Stimulated activated CD4-positive, alpha-beta T cell treated with anti-CD3 and anti-CD28 coated beads, Interleukin-4, amount 100 ng/mL, for 1 hour (primary cell): ENCODE data around the gene GH2.
A peak's percentile ranks its signal among the peaks of the same experiment; 100 is the strongest.
"Not testable (repeated sequence)": the region's sequence is repeated elsewhere in the genome, so short reads cannot be mapped to it uniquely, and the experiment has no call there.

ENCODE experiments used
- DNase-seq: peaks from one replicate; pipeline ENCODE4 v3.0.0-alpha.2; 2020

Gene GH2

GRCh38 chr17:63871646-63872365 is 9.9 kb downstream of the GH2 start:
- DNase-seq = not testable (repeated sequence)

- DNase-seq = not testable (repeated sequence)
Measured at GRCh38 chr17:63870292-63870665, 11.5 kb downstream of the GH2 start.

DNA sequence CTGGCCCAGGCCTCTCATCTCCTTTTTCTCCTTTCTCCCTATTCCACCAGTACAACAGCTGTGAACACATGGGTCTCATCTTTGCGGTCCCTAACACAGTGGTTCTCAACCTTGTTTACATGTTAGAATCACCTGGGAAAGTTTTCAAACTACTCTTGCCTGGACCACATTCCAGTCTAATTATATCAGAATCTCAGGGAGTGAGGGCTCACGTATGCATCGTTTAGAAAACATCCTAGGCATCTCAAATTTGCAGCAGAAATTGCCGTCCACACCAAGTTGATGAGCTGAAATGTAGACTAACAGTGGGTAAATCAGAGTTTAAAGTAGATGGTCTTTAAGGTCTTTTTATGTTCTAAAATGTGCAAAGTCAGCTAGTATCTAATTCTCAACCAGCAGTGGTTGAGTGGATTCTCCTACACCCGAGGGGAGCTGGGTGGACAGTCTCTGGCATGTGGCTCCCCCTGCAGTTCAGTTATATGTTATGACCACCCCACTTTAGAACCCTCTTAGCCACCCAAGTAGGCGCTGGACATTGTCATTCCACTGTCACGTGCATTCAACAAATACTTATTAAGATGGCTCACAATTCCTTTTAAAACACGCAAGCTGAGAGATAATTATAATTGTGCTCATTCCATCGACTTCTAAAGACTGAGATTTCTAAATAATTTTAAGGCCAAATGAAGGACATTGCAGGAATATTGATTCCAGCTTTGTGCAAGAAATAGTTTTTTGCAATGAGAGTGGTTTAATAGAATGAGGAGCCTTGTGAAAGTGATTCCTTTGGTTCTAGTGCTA is 12.1 kb downstream of the GH2 start:
- not testable (repeated sequence) for DNase-seq

DNA sequence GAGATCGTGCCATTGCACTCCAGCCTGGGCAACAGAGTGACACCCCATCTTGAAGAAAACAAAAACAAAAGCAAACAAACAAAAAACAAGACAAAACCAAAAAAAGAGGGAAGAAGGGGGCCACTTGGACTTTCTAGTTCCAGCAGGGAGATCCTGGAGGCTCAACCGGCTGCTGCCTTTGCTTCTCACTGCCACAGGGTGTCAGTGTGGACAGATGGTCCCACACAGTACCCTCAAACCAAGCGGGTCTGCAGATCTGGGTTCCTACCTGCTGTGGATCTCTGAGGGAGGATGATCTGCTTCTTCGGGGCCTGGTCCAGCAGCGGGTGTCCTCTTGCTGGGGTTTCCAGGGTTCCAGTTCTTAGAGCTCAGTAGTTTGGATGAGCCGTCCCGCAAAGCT is 15.1 kb downstream of the GH2 start:
- not testable (repeated sequence) for DNase-seq

- no peak for DNase-seq
Measured at GRCh38 chr17:63859257-63859656, 22.5 kb downstream of the GH2 start.

- not testable (repeated sequence) for DNase-seq
Measured at GRCh38 chr17:63856425-63856824, 25.3 kb downstream of the GH2 start.

DNA sequence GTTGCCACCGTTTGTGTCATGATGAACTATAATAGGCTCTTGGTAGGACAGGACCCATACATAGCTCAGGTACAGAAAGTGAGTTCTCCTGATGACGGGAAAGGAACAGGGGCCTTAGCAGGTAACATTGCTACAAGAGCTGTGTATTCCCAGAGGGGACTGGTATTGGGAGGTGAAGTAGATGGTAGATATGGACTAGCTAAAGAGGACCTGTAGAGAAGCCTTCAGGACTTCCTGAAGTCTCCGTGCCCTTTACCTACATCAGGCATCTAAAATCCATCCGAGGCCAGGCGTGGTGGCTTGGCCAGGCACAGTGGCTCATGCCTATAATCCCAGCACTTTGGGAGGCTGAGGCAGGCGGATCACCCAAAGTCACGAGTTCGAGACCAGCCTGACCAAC is 26.6 kb downstream of the GH2 start:
- no peak for DNase-seq

DNA sequence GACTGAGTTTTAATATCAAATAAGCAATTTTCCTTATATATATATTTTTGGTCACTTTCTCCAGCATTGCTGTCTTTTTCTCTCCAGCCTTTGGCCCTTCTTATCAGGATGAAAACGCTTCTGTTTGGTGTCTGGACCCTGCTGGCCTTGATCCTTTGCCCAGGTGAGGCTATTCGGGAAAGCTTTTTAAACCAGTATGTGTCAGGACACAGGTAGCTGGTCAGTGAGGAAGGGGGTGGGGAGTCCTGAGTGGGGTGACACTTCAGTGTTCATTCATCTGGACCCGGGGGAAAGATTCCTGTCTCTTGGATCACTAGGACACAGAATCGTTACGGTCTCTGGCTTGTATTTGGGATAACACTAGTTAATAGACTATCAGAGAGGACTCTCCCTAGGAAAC is 27.0 kb downstream of the GH2 start:
- no peak for DNase-seq

GRCh38 chr17:63853260-63853659 is 28.5 kb downstream of the GH2 start:
- no peak for DNase-seq

DNA sequence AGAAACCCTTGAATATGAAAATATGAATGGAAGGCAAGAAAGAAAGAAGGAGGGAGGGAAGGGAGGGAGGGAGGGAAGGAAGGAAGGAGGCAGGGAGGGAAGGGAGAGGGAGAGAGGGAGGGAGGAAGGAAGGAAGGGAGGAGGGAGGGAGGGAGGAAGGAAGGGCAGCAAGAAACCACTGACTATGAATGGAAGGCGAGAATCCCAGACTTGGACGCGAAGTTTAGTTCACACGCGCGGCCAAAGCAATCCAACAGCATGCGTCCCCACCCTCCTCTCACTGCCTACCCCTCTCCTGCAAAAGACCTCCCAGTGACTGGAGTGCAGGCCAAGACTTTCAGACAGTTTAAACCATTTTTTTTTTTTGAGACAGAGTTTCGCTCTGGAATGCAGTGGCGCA is 31.3 kb downstream of the GH2 start:
- no peak for DNase-seq

- DNase-seq = peak; percentile 97
Measured at GRCh38 chr17:63848834-63849689, 32.7 kb downstream of the GH2 start.

DNA sequence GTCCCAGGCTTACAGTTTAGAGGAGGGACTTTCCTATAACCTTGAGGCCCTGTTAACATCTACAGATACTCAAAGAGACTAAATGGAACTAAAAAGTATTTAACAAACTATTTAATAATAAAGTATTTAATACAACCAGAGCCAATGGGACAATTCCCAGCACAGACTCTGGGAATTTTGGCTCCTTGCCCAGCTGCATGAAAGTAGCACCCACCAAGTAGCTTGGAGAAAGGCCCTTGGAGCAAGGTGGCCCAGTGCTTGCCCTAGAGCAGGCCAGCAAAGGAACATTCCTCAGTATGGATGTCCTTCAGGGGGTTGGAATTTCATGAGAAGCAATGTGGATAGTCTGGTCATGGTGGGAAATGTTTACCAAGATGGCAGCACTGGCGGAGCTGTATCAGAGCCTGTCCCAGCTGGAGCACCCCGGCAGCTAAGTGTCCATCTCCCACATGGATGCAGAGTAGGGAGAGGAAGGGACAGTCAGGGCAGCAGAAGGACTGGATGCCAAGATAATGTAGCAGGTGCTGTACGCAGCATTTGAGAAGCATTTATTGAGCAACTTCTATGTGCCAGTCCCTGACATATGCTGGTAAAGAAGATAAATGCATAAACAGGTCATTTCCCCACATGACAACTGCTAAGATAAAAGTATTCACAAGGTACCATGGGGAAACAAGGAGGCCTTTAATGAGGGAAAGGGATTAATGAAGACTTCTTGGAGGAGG is 34.1 kb downstream of the GH2 start:
- DNase-seq = no peak

- no peak for DNase-seq
Measured at GRCh38 chr17:63845509-63845908, 36.2 kb downstream of the GH2 start.

DNA sequence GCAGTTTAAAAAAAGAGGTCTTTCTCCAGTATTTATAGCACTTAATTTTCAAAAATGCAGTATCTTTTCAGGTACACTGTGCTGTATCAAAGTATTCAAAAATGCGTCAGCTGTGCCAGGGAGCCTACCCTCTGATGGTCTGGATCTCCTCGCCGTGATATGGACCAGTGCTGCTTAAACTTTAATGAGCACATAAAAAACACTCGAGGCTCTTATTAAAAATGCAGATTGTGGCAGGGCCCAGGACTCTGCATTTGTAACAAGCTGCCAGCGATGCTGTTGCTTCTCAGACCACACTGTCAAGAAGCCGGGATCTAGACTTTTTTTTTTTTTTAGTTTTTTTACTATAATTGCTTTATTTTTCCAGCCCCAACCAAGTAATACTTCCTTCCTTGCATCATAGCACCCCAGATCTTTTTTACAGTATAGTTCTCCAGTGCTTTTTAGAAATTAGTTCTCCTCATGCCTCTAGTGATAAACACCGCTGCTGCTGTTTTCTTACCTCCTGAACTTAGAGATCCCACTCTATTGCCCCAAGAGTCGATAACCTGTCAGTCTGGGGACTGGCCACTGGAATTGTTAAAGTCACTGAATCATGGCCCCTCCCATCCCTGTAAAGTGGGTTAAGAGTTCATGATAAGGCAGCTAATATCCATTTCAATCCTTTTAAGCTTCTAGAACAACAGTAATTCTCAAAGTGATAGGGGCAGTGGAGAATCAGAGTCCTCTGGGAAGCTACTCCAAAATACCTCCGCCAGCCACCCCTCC is 37.6 kb downstream of the GH2 start:
- DNase-seq = no peak

GRCh38 chr17:63843387-63843888 is 38.3 kb downstream of the GH2 start:
- DNase-seq = not testable (repeated sequence)

DNA sequence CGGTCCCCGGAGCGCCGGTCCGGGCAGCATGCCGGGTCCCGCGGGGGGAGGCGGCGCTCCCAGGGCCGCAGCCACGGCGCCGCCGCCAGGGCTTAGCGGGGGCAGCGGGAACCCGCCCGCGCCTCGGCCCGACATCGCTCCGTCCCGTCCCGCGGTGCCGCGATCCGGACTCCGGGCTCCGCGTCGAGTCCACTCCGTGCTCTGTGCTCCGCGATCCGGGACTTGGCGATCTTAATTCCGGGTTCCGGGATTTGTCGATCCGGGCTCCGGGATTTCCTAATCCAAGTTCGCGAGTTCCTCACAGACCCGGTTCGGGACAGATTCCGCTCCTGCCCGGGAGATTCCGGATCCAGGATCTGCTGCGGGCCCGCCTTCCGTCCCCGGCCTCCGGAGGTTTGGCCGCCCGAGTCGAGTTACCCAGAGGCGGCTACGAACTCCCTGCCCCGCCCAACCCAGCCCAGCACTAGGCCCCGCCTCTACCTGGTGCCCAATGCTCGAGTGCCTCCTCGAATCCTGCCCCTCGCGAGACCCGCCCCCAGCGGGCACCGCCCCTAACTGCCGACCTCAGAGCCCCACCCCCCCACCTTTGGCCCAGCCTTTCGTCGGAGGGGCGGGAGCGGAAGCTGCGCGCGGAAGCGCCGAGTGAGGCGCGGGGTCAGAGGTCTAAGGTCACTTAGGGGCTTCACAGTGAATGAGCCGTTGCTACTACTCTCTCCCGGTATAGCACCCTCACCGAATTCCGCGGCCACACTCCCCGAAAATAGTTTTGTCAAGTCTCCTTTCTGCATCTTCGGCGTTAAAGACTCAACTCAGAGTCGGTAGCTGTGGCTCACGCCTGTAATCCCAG is 39.0 kb downstream of the GH2 start, which contains the start of gene SMARCD2:
TSS of gene SMARCD2 (minus strand) at position 146 of the 847 bp plus-strand sequence. CDS start at position 135, 11 bp downstream.
- peak; percentile 99 for DNase-seq

DNA sequence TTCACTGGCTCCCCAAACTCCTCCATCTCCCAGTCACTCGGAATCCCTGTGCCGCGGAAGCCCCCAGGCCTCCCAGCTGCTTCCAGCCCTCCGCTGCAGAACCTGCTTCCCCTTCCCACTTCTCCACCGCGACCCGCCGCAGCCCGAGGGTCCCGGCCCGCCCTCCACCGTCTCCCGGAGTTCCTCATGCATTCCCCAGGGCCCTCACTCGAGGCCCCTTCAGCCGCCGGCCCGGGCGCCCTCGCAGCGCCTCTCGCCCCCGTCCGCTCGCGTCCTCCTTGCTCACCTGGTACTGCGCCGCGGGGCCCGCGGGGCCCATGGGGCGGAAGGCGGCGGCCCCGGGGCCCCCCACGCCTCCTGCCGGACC is 39.6 kb downstream of the GH2 start:
- no peak for DNase-seq

DNA sequence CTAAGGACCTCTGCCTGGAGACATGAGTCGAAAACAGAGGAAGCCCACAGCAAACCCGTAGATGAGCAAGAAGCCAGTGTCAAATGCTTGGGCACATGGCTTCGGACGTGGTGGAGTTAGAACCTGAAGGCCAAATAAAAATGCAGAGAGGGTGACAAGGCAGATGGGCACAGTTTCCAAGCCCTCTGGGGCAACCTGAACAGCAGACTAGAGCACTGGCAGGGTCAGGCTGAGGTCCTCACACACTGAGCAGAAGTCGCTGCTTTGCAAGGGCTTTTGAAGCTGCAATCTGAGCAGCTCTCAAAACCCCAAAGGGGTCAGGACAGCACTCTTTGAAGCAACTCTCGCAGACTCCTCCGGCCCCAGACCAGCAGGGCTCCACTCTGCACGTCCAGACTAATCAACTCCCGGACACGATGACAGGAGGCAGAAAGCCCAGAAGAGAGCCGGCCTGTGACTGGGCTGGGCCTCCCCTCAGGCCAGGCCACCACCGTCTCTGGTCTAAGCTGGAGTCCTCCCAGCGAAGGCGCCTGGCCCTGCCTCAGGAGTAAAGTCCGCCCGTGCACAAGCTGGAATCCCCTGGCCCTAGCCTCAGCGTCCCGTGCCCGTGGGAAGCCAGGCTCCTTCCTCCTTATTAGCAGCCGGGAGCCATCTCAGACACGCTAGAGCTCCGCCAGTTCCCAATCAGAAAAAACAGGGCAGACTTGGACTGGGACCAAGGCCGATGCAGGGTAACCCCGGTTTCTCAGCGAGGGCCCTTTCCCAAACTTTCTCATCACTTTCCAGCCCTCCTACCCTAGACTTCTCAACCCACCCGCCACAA is 40.2 kb downstream of the GH2 start:
- no peak for DNase-seq

- DNase-seq = no peak
Measured at GRCh38 chr17:63840591-63841349, 41.0 kb downstream of the GH2 start.
